DND-41 (cell line): Measurements from ENCODE around the gene ATP10A.

Experiments used
- CTCF ChIP-seq: IDR thresholded peaks from 2 replicates; pipeline ENCODE4 v1.5.1; 2012; ENCODE audit warnings: borderline replicate concordance, low read length, moderate library complexity, mild to moderate bottlenecking; ENCODE audit not compliant: poor library complexity, severe bottlenecking; ENCODE audit errors: extremely low read depth
- EZH2 ChIP-seq: IDR thresholded peaks from 3 replicates; pipeline ENCODE4 v1.6.1; 2012; ENCODE audit warnings: borderline replicate concordance, low read depth, mild to moderate bottlenecking, moderate library complexity, low read length, inconsistent platforms; ENCODE audit not compliant: severe bottlenecking

GRCh38 chr15:25659251-25659650 lies 203.9 kb downstream of the ATP10A start:
- no peak for TF ChIP-seq CTCF
- TF ChIP-seq EZH2: no peak
